Ishikawa (cell line): ENCODE data around the gene DCST2.

Experiments used
- CEBPB ChIP-seq: IDR thresholded peaks from 2 replicates; pipeline ENCODE4 v1.6.1; 2012
- CREB1 ChIP-seq: IDR thresholded peaks from 2 replicates; pipeline ENCODE4 v1.6.1; 2012; ENCODE audit warnings: low read depth
- EGR1 ChIP-seq: IDR thresholded peaks from 2 replicates; pipeline ENCODE4 v1.6.1; 2012
- EP300 ChIP-seq: IDR thresholded peaks from 2 replicates; pipeline ENCODE4 v1.6.1; 2012; ENCODE audit warnings: borderline replicate concordance
- FOXM1 ChIP-seq: IDR thresholded peaks from 2 replicates; pipeline ENCODE4 v1.6.1; 2012; ENCODE audit warnings: low read depth, borderline replicate concordance
- NFIC ChIP-seq: IDR thresholded peaks from 2 replicates; pipeline ENCODE4 v1.6.1; 2012
- RAD21 ChIP-seq: IDR thresholded peaks from 2 replicates; pipeline ENCODE4 v1.6.1; 2012; ENCODE audit warnings: low read depth
- REST ChIP-seq: IDR thresholded peaks from 2 replicates; pipeline ENCODE4 v1.6.1; 2012; ENCODE audit warnings: low read depth, mild to moderate bottlenecking
- TAF1 ChIP-seq: IDR thresholded peaks from 2 replicates; pipeline ENCODE4 v1.6.1; 2012; ENCODE audit warnings: low read depth, mild to moderate bottlenecking
- TCF12 ChIP-seq: IDR thresholded peaks from 2 replicates; pipeline ENCODE4 v1.6.1; 2012; ENCODE audit warnings: low read depth
- TEAD4 ChIP-seq: IDR thresholded peaks from 2 replicates; pipeline ENCODE4 v1.6.1; 2012
- USF1 ChIP-seq: IDR thresholded peaks from 2 replicates; pipeline ENCODE4 v1.6.1; 2012
- YY1 ChIP-seq: IDR thresholded peaks from 2 replicates; pipeline ENCODE4 v1.6.1; 2012; ENCODE audit warnings: low read depth
- ZBTB7A ChIP-seq: IDR thresholded peaks from 2 replicates; pipeline ENCODE4 v1.6.1; 2012; ENCODE audit warnings: low read depth
- TF ChIP-seq, protein P1 (sequence below): IDR thresholded peaks from 2 replicates; pipeline ENCODE4 v1.6.1; 2012

The DCST2 gene

DNA sequence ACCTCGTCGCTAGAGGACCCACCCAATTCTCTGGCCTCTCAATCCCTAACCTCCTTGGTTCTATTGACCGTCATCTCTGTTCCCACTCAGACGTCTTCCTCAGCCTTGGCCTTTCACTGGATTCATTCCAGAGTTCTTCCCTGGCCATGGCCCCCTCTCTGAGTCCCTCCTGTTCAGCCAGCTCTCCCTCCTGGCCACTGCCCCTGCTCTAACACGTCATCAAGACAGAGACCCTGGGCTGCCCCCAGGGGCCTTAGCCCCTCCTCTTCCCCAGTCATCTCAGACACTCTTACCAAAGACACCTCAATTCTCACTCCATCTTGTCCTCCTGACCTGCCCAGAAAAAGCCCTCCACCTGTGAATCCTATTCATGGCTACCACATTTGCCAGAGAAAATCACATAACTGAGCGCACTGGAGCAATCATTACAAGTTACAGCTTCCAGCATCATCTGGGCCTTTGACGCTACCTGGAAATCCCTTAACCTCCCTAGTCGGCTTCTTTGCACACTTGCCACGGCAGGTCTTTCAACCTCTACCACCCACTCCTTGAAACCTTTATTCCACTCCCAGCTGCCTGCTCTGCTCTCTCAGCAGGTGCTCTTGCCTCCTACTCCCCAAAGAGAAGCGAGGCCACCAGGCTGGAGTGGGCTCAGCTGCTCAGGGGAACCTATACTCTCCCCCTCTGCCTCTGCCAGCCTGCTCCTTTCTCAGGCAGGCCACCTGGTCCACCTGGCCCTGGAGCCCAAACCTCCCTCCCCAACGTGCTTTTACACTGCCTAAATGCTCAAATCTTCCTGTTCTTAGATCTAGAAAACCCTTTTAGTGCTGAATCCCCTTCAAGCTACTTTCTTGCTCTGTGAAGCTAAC lies 14.0 kb downstream of the DCST2 start:
- TF ChIP-seq TAF1 (no peak), FOXM1 (no peak), RAD21 (no peak), NFIC (no peak), CEBPB (no peak), ZBTB7A (no peak), EP300 (no peak), TEAD4 (no peak), EGR1 (no peak), TCF12 (no peak)
- TF ChIP-seq, protein P1, sequence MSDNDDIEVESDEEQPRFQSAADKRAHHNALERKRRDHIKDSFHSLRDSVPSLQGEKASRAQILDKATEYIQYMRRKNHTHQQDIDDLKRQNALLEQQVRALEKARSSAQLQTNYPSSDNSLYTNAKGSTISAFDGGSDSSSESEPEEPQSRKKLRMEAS = no peak

GRCh38 chr1:155018617-155019348 lies 14.8 kb downstream of the DCST2 start:
- no peak for TF ChIP-seq TEAD4
- no peak for TF ChIP-seq ZBTB7A
- TF ChIP-seq FOXM1 = no peak
- TF ChIP-seq NFIC = no peak
- TF ChIP-seq REST = no peak
- no peak for TF ChIP-seq TAF1
- no peak for TF ChIP-seq YY1
- TF ChIP-seq RAD21 = no peak
- no peak for TF ChIP-seq CREB1
- no peak for TF ChIP-seq EP300
- TF ChIP-seq, protein P1 = no peak
- TF ChIP-seq TCF12 = no peak

DNA sequence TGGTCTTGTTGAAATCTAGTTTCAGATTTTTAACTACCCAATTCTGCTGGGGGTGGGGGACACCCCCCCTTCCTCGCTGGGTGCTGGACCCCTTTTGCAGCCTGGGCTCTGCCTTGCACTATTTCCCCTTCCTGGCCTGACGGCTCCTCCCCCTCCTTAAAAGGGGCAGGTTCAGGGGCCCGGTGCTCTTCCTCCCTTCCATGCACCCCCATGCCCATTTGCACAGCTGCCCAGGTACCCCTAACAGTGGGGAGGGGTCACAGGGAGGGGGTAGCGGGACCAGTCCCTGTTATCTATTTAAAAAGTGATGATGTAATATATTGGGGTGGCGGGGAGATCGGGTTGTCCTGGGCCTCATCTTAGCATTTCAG lies 15.7 kb downstream of the DCST2 start:
- no peak for TF ChIP-seq CREB1
- no peak for TF ChIP-seq TCF12

GRCh38 chr1:155017041-155017945 lies 16.3 kb downstream of the DCST2 start:
- TF ChIP-seq FOXM1 (no peak), REST (no peak), CEBPB (no peak), ZBTB7A (peak; percentile 99), TEAD4 (peak; percentile 29), EGR1 (peak; percentile 85), TAF1 (no peak), USF1 (peak; percentile 29; the same call in 1 of the 2 replicates), EP300 (peak; percentile 33; the same call in 1 of the 2 replicates), RAD21 (peak; percentile 73), NFIC (no peak), CREB1 (no peak), TCF12 (peak; percentile 73; the same call in 1 of the 2 replicates), YY1 (peak; percentile 78)
- TF ChIP-seq, protein P1 = peak; percentile 67; the same call in 1 of the 2 replicates

- TF ChIP-seq FOXM1 = no peak
- TF ChIP-seq TCF12 = no peak
- no peak for TF ChIP-seq EGR1
- no peak for TF ChIP-seq TEAD4
- no peak for TF ChIP-seq RAD21
- no peak for TF ChIP-seq ZBTB7A
- no peak for TF ChIP-seq REST
- no peak for TF ChIP-seq USF1
- no peak for TF ChIP-seq YY1
- no peak for TF ChIP-seq TAF1
- no peak for TF ChIP-seq CREB1
- TF ChIP-seq EP300 = no peak
- TF ChIP-seq, protein P1 = no peak
- TF ChIP-seq CEBPB = no peak
- TF ChIP-seq NFIC = no peak
Observed at GRCh38 chr1:155016231-155016831, 17.2 kb downstream of the DCST2 start.
